PC-3 (cell line): ENCODE data around the gene ABTB2. TPM values are rescaled to one million over a fixed set of nuclear protein-coding genes. Genes with fewer than 3 reads are reported as not detected.

Experiments used
- ATAC-seq: fragments of 200-7000 bp; cut with Tn5 transposase; 2 replicates; pipeline ENCODE4 v1.9.1; 2020; ENCODE audit warnings: mild to moderate bottlenecking, moderate library complexity
- BruUV-seq: library from RNA; stranded (reverse); fragments of 400-500 nt; replicated peaks from 2 replicates; lab custom pipeline; 2021; lab: Mats Ljungman, UMichigan
- CTCF ChIA-PET: fragments of 300-600 bp; sonication (Branson Sonifier 250); formaldehyde crosslinking; loops from one replicate; lab custom pipeline; 2022; ENCODE audit warnings: antibody characterized with exemption; lab: Charles Lee
- POLR2A ChIA-PET: fragments of 300-600 bp; sonication (Branson Sonifier 250); formaldehyde crosslinking; loops from one replicate; lab custom pipeline; 2022; ENCODE audit warnings: antibody characterized with exemption; ENCODE audit not compliant: unreplicated experiment; lab: Charles Lee
- DNase-seq: peaks from one replicate; pipeline ENCODE4 v3.0.0-alpha.2; 2015
- H2AFZ ChIP-seq: fragments of 300-600 bp; sonication (generic); 2 replicates; pipeline ENCODE4 v1.6.0; 2016; ENCODE audit warnings: antibody characterized with exemption, low read length
- H3F3A ChIP-seq: fragments of 300-600 bp; sonication (generic); one replicate; pipeline ENCODE4 v1.6.0; 2017; ENCODE audit warnings: antibody characterized with exemption, low read length, control low read depth, mild to moderate bottlenecking; ENCODE audit not compliant: unreplicated experiment
- H3K27ac ChIP-seq: fragments of 300-600 bp; sonication (generic); 2 replicates; pipeline ENCODE4 v1.5.1; 2016; ENCODE audit warnings: mild to moderate bottlenecking, low read length
- H3K27me3 ChIP-seq: fragments of 300-600 bp; sonication (generic); 2 replicates; pipeline ENCODE4 v1.6.1; 2016; ENCODE audit warnings: low read length, mixed read lengths
- H3K36me3 ChIP-seq: fragments of 300-600 bp; sonication (generic); 2 replicates; pipeline ENCODE4 v1.6.1; 2016; ENCODE audit warnings: low read depth, mixed run types, low read length, mixed read lengths
- H3K4me1 ChIP-seq: fragments of 300-600 bp; sonication (generic); 2 replicates; pipeline ENCODE4 v1.5.1; 2016; ENCODE audit warnings: low read length; ENCODE audit not compliant: insufficient read depth
- H3K4me2 ChIP-seq: fragments of 300-600 bp; sonication (generic); 2 replicates; pipeline ENCODE4 v1.6.0; 2016; ENCODE audit warnings: low read length
- H3K4me3 ChIP-seq: fragments of 300-600 bp; sonication (generic); 2 replicates; pipeline ENCODE4 v1.5.1; 2016; ENCODE audit warnings: mild to moderate bottlenecking, low read length, mixed read lengths
- H3K79me2 ChIP-seq: fragments of 300-600 bp; sonication (generic); 2 replicates; pipeline ENCODE4 v1.6.1; 2017; ENCODE audit warnings: low read length, mixed read lengths
- H3K9ac ChIP-seq: fragments of 300-600 bp; sonication (generic); 2 replicates; pipeline ENCODE4 v1.6.0; 2016; ENCODE audit warnings: mild to moderate bottlenecking, low read length
- H3K9me2 ChIP-seq: fragments of 300-600 bp; sonication (generic); replicated peaks from 2 replicates; pipeline ENCODE4 v1.6.1; 2016; ENCODE audit warnings: mixed run types, low read length, mixed read lengths
- H3K9me3 ChIP-seq: fragments of 300-600 bp; sonication (generic); 2 replicates; pipeline ENCODE4 v1.6.1; 2016; ENCODE audit warnings: low read length, mixed read lengths
- H4K20me1 ChIP-seq: fragments of 300-600 bp; sonication (generic); 2 replicates; pipeline ENCODE4 v1.6.1; 2016; ENCODE audit warnings: low read length, mixed read lengths
- CTCF ChIP-seq: fragments of 300-600 bp; sonication (generic); conservative IDR thresholded peaks from 2 replicates; pipeline ENCODE4 v1.5.1; 2017; ENCODE audit warnings: antibody characterized with exemption, low read depth, mild to moderate bottlenecking, low read length
- EZH2 ChIP-seq: fragments of 300-600 bp; sonication (generic); IDR thresholded peaks from one replicate; pipeline ENCODE4 v1.6.1; 2017; ENCODE audit warnings: antibody characterized with exemption, mild to moderate bottlenecking, low read length; ENCODE audit not compliant: unreplicated experiment
- EZH2phosphoT487 ChIP-seq: fragments of 300-600 bp; sonication (generic); IDR thresholded peaks from 2 replicates; pipeline ENCODE4 v1.6.1; 2018; ENCODE audit warnings: mild to moderate bottlenecking, antibody characterized with exemption, low read length, borderline replicate concordance
- intact Hi-C: fragments of 100-400 bp; cut with micrococcal nuclease; formaldehyde crosslinking; loops from 2 replicates; pipeline ENCODE4 v1.9.0; 2023
- total RNA-seq: library from RNA; depleted of rRNA; stranded (reverse); fragments of >200 nt; gene quantifications from 2 replicates; pipeline ENCODE4 v1.2.3, GENCODE V29; 2014

Gene ABTB2
- total RNA-seq, 1 experiment from 2014 or later, result 5.2 TPM

- DNase-seq (no peak), ATAC-seq (no peak)
- Histone ChIP-seq H3K9me2 (0 out of 2 replicates have a peak, but pooled peaks cover 4% of the 10 kb centered on the region), H3K4me1 (peaks cover 48% of the 10 kb centered on the region), H3F3A (peaks cover 10% of the 10 kb centered on the region), H3K9ac (no peak overlapping the region), H3K4me2 (no peak overlapping the region), H3K4me3 (no peak overlapping the region), H3K27ac (no peak overlapping the region), H2AFZ (no peak overlapping the region), H3K79me2 (peaks cover 17% of the 10 kb centered on the region), H3K27me3 (no peaks in the 10 kb centered on the region), H4K20me1 (peaks cover 17% of the 10 kb centered on the region), H3K9me3 (no peaks in the 10 kb centered on the region), H3K36me3 (no peaks in the 10 kb centered on the region)
- ChIA-PET CTCF (no interaction called here), POLR2A (no interaction called here)
- intact Hi-C loops, result no loop called here
- TF ChIP-seq EZH2 (no peak), CTCF (no peak), EZH2phosphoT487 (no peak)
- no TSS peak for BruUV-seq
Measured at GRCh38 chr11:34327804-34328631, 29.8 kb downstream of the ABTB2 start.

GRCh38 chr11:34324466-34324865, 33.3 kb downstream of the ABTB2 start:
- Histone ChIP-seq H3K4me1 (peaks cover 12% of the 10 kb centered on the region), H2AFZ (no peak overlapping the region), H3K4me3 (no peak overlapping the region), H3K9me3 (no peaks in the 10 kb centered on the region), H3K4me2 (no peak overlapping the region), H3K36me3 (no peaks in the 10 kb centered on the region), H3K79me2 (peaks cover 12% of the 10 kb centered on the region), H3K27ac (no peak overlapping the region), H3K27me3 (no peaks in the 10 kb centered on the region), H3K9me2 (0 out of 2 replicates have a peak, but pooled peaks cover 2% of the 10 kb centered on the region), H3F3A (no peaks in the 10 kb centered on the region), H3K9ac (no peak overlapping the region), H4K20me1 (no peaks in the 10 kb centered on the region)
- POLR2A ChIA-PET, result no interaction called here
- no TSS peak for BruUV-seq
- CTCF ChIA-PET, result no interaction called here
- intact Hi-C loops, result no loop called here
- no peak for ATAC-seq
- TF ChIP-seq CTCF, result no peak
- no peak for TF ChIP-seq EZH2
- TF ChIP-seq EZH2phosphoT487, result no peak
- DNase-seq, result no peak

- ATAC-seq (no peak), DNase-seq (no peak)
- Histone ChIP-seq H3K4me2 (no peak overlapping the region), H3K27ac (no peak overlapping the region), H3K27me3 (no peaks in the 10 kb centered on the region), H3K9me3 (no peaks in the 10 kb centered on the region), H4K20me1 (no peaks in the 10 kb centered on the region), H3K9ac (no peak overlapping the region), H3K4me1 (peaks cover 12% of the 10 kb centered on the region), H3F3A (peaks cover 8% of the 10 kb centered on the region), H2AFZ (no peak overlapping the region), H3K9me2 (no peaks in the 10 kb centered on the region), H3K36me3 (no peaks in the 10 kb centered on the region), H3K4me3 (no peak overlapping the region), H3K79me2 (peaks cover 11% of the 10 kb centered on the region)
- TF ChIP-seq EZH2 (no peak), CTCF (no peak), EZH2phosphoT487 (no peak)
- POLR2A ChIA-PET, result no interaction called here
- BruUV-seq, result no TSS peak
- intact Hi-C loops, result no loop called here
- CTCF ChIA-PET, result no interaction called here
Measured at GRCh38 chr11:34323601-34324000, 34.2 kb downstream of the ABTB2 start.
